GM21737 (cell line): ENCODE data around the gene PI16.
"Not testable (repeated sequence)": the region's sequence is repeated elsewhere in the genome, so short reads cannot be mapped to it uniquely, and the experiment has no call there.

Experiments
- ATAC-seq: cut with Tn5 transposase; IDR thresholded peaks from one replicate; pipeline ENCODE4 v1.9.1; 2021; ENCODE audit warnings: mild to moderate bottlenecking, moderate library complexity; ENCODE audit not compliant: unreplicated experiment

PI16 gene

DNA sequence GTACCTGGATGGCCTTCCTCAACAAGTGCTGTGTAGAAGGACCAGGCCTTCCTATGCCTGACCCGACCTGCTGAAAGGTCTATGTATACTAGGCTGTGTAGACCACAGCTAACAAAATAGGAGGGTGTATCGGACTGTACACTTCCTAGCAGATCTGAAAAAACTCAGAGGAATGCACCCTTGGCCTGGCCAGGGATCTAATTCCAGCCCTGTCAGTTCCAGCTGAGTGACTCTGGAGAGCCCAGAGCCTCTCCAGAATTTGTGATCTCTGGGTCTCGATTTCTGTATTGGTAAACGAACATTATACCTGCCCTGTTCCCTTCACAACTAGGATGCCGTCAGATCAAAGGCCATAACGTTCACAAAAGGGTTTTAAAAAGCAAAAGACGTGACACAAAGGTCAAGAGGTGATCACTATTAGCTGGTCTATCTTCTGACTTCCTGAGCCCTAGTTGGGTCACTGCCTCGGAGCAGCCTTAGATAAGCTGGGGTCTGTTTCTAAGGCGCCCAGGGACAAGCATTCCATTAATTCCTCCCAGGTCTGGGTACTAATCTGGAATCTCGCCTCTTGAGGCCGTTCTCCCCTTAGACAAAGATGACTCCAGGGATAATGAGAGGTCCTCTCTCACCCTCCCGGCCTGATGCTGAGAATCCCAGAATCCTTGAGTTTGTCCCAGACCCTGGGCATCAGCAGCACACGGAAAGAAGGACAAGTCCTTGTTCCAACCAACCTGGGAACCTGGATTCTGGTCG, 17.6 kb downstream of the PI16 start:
- ATAC-seq: no peak

DNA sequence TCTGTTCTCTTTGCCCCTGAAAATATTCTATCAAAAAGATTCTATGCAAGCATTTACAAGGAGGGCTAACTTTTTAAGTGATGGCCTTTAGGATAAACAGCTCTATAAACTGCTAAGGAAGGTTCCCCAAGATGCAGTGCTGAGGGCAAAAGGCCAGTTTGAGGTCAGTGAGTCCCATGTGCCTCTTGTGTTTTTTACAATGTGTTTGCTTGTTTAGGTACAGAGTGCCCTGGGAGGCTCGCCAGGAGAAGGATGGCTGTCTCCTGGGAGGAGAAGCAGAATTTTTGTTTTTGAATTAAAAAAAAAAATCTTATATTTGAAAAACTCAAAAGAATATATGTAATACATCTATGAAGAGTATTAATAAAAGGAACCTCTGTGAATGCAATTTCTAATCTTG, 18.7 kb downstream of the PI16 start:
- ATAC-seq: no peak

DNA sequence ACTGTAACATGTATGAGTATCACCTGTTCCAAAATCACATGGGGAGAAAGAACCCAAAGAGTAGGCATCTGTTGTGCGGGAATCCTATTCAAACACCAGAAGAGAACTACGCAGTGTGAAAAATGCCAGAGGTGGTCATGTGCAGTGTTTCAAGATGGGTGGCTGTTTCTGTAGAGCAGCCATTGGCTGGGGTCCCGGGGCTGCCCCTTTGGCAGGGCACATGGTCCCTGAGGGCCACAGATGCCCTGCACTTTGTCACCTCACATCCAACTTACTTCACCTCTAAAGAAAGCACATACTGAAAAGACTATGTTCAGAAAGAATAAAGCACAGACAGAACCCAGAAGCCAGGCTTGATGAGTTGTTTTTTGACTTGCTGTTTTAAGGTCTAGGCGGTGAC, 19.1 kb downstream of the PI16 start:
- no peak for ATAC-seq

DNA sequence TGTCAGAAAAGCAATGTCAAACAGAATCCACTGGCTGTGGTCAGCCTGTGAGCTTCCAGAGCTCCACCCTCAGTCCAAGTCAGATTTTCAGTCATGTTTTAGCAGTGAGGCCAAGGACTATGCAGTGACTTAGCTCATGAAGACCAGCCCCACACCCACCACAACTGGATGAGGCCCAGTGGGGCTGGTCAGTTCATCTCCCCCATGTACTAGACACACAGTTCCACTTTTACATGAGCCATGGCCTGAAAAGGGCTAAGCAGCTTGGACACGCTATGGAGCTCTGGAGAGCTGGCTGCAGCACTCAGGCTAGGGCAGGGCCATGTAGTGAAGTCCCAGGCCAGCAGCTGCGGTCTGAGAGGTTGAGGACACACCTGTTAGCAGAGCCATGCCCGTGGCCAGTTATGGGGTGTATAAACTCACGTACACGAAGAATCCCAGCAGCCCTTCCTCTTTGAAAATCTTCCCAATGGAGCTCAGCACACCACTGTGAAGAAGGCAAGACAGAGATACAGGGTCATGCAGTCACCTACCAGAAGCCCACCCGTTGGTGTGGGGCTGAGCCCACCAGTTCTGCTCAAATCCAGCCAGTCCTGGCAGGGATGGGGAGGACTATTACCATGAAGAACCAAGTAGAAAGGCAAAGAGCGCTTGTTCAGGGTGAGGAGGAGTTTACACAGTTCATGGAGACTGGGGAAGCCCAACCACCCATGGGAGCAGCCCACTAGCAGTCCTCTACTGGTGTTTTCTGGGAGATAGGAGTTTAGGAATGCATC, 20.9 kb downstream of the PI16 start:
- no peak for ATAC-seq

DNA sequence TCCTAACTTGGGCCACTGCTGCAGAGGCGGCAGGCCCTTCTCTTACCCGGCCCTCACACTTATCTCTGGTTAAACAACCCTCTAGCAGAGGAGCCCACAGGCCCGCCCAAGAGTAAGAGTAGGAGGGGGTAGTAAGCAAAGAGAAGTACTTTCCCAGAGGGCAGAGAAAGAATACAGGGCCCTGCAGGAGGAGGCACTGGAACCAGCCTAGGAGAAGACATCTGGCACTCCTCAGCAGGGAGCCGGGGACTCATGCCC, 21.4 kb downstream of the PI16 start:
- ATAC-seq: no peak

DNA sequence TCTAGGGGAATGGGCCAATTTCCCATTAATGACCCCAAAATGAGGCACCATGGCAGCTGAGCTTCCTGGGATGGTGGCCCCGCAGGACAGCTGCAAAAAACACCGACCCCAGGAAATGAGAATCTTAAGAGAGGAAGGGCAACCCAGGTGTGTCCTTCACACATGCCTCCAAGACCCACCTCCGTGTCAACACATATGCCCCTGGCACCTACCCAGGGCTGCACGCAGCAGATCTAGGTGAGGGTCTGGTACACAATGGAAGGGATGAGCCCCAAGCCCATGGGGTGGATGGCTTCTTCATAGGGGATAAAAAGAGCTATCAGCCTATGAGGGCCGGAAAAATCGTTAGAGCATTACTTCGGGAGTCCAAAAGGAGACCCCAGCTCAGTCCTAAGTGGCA, 22.0 kb downstream of the PI16 start:
- no peak for ATAC-seq

DNA sequence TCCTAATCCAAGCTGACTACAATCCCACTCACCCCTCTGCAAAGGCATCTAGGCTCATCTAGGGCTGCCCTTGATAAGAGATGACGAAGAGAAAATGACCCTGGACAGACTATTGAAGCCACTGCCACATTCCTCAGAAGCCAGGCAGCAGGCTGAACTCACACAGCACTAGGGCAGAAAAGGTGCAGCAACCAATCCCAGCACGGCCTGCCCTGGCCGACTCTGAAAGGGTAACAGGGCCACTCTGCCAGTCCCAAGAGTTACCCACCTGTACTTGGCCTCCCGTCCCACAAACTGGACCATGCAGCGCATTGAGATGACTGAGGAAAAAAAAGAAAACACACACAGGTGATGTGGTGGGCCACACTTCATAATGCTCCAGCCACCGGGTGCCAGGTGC, 22.4 kb downstream of the PI16 start:
- ATAC-seq: no peak

DNA sequence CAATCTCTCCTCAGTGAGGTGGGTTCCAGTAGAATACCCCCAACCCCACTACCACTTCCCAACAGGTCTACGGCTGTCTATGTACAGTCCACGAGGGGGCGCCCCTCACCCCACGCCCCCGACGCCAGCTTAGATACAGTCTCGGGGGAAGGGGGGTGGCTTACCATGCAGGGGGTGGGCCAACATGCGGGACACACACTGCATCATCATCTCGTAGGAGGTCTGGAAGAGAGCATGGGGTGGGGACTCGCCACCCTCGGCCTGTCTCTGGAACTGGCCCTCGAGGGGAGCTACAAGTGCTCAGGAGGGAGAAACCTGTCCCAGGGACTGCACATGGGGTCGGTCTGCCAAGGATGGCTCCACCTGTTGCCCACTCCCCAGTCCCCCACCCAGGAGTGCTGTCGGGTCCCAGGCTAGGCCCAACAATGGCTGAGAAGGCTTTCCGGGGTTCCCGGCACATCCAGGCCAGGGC, 23.0 kb downstream of the PI16 start:
- no peak for ATAC-seq

DNA sequence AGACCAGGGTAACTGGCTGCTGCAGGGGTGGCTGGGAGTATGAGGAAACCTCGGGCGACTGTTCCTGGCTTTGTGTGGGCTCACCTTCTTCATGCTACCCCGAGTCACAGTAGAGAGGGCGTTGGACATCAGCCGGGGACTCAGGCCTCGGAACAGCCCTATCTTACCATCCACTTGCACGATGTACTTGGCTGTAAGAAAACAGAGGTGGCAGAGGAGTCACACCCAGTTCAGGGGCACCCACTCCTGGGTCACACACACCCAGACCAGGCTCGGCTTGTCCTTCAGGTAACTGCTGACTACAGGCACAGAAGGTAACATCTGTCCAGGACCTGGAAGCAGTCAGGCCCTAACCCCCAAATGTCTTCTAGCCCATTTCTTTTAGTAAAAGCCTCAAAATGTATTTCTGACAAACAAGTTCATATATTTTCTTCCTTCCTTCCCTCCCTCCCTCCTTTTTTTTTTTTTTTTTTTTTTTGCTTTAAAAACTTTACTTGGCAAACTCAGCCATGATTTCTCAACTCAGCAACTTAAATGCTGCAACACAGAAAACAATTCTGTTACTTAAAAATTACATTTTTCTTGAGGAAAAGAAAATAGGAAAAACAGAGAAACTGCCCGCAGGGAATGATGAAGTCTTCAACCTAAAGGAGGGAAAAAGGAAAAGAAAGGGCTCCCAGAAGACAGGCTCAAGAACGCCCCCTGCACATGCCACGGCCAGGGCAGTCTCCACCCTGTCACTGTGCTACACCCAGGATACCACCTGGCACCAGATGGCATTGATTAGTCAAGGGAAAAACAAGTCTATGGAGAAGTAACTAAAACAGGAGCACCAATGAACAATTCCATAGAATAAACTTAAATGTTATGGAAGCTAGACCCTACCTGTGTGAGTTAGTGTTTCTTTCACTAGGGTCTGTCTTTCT, 24.1 kb downstream of the PI16 start:
- no peak for ATAC-seq

DNA sequence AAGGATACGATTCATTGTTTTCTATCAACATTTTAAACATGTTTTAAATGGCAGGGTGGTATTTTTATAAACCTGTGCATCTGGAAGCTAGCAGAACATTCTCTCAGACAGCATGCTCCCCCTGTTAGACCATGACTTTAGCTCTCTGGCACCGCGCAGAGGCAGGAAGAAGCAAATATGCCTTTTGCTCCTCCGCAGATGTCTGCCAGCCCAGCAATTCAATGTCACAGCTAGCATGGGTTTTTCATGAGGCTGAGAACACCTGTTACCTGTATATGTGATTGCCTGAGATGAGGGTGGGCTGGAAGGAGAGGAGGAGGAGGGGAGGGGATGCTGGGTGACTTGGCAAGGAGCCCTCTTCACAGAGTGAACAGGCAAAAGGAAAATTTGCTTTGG, 24.8 kb downstream of the PI16 start:
- no peak for ATAC-seq

DNA sequence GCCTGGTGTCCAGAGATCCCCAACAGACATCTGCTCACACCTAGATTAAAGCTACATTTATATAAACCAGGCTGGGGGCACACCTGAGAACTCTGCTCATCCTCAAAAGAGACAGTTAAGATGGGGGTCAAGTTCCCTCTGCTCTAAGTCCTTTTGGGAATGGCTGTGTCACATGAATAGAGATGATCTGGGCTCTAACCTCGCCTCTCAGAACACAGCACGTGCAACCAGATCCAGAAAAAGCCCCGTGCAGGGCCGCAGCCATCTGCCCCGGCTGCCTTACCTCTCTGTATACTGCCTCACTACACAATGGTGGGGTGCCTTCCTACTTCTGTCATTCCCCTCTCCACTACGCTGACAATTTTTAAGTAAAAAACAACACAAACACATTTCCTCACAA, 25.6 kb downstream of the PI16 start:
- ATAC-seq: no peak

DNA sequence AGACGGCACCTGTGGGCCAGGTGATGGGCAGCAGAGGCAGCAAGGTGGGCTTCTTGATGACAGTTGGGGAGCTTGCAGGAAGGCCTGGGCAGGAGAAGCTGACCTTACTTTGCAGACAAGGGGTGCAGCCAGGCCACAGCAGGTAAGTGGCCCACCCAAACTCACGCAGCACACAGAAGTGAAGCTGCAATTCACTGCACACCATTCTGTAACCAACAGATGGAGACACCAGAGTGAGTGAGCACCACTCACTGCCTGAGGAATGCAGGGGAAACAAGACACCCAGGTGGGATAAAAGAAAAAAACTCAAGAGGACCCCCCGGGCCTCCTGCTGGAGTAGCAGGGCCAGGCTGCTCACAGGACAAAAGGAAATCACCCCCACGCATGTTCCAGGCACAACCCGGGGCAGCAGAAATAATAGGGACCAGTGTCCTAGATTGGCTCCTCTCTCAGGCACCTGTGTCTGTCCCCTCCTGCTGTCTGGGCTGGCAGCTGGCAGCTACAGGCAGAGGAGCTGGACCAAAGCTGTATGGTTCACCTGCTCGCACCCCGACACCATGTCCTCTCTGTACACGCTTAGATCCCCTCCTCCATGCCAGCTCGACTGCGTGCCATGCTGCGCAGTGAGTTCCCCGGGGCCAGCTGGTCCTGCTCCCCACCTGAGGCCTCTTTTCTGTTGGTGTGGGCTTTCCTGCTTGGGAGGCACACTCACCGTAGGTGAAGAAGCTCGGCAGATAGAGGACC, 26.5 kb downstream of the PI16 start:
- no peak for ATAC-seq

DNA sequence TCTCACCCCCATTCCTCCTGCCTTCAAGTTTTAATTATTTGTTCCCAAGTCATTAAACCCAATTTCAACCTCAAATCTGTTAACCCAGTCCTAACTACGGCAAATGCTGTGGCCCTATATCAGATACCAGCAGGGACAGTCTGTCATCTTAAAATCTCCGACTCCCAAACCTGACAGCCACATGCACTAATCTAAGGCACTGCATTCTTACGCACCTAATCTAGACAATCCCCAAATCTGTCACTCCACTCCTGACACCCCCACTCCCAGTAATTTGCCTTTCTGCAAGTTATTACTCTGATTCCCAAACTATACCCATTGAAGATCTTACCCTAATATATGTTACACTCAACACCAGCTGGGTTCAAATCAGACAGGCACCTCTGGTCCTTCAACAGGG, 29.0 kb downstream of the PI16 start:
- no peak for ATAC-seq

DNA sequence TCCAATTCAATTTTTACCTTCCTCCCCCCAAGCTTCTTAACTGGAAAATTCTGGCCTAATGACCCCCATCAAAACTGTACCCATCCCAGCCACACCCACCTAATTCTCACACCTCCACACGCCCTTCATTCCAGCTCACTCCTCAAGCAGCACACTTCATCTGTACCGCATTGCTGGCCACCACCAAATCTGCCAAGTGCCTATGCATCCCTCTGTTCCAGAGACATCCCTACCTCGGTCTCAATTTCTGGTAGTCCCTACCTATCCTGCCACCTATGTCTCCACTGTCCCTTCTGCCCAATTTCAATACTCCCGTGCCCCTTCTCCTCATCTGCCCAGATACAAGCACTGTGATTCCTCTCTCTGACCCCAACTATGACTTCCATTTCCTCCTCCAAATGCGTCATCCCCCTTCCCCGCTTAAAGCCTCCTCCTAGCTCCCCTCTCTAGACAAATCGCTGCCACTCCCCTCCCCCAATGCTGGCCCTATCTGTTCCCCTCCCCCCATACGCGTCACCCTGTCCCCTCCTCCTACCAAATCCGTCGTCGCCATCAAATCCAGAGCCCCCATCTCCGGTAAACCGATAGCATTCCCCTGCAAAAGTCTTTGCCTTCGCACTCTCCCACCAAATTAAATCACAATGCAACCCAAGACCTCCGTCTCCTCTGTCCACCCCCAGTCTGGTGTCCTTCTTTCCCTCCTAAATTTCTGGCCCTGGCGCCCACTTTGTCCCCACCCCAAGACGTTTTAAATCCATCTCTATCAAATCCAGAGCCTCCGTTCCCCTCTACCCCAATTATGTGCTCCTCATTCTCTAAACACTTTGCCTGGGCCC, 30.3 kb downstream of the PI16 start:
- ATAC-seq: no peak

DNA sequence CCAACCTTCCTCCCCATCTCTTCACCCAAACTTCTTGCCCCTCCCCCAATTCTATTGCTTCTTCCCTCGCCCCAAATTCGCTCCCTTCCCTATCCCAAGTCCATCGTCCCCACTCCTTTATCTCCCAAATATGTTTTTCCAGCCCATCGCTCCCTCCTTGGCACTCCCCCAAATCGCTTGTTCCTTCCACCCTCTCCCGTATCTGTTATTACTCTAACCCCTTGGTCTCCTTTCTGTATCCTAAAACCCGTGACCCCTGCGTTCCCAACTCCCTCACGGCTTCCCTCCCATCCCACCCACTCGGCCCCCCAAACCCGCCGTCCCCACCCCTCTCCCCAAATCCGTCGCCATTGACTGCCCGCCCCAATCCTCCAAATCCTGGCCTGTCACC, 30.9 kb downstream of the PI16 start:
- no peak for ATAC-seq

DNA sequence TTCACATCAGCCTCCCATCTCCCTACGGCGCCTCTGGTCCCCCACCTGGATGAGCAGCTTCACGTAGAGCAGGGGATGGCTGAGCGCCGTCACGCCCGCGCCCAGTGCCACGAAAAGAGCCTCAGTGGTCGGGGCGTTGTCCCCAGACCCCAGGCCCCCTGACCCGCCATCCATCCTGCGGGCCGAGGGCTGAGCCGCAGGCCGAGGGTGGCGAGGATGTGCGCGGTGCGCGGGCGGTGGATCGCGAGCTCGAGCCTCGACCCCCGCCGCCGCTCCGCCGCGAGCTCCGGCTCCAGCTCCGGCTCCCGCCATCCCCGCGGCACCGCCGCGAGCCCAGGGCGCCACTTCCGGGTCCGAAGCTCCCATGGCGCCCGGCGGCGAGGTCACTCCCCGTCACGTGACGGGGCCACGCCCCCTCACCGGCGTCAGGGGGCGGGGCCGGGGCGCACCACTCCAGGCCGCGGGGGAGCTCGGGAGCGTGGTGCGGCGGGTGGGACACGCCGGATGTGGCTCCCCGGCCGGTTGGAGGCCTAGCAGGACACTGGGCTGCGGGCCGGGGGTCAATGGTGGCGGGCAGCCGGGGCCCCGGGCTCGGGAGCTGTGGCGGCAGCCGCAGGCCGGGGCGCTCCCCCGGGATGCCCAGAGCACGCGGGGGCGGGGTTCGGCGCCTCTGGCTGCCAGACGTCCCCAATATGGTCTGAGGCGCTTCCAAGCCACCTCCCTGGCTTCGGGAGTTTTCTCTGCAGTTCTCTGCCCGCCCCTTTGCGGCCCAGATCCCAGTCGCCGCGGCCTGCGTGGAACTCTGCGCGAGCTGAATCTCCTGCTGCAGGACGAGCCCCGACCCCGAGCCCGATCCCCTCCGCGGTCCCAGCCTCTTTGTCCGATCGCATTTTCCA, 31.5 kb downstream of the PI16 start, which contains the start of gene MTCH1:
Gene MTCH1 (minus strand): TSS at position 389 of the 896 bp plus-strand sequence. CDS start 23 bp downstream, at position 366.
- peak; percentile 78 for ATAC-seq

DNA sequence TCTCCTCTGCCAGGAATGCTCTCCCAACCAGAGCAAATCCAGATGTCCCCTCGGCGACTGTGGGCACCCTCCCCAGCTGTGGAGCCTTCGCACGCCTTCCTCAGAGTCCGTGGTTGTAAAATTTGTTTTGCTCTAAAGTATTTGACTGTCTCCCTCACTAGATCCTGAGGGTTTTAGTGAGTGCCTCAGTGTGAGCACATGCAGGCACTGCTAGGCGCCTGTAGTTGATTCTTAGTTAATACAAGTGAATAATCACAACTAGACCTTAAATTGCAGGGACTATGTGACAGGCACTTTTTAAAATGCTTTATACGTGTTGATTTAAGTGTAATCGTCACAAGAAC, 32.1 kb downstream of the PI16 start:
- no peak for ATAC-seq

DNA sequence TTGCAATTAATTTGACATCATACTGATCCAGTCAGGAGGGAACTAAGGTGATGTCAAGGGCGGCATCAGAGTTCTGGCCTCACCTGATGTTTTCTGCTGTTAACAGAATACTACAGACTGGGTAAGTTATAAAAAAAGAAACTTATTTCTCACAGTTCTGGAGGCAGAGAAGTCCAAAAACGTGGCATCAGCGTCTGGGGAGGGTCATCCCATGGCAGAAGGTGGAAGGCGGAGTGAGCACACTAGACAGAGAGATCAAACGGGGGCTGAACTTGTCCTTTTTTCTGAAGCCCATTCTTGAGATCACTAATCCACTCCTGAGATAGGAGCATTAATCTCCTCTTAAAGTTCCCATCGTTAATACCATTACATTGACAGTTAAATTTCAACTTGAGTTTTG, 34.7 kb downstream of the PI16 start:
- ATAC-seq: no peak

DNA sequence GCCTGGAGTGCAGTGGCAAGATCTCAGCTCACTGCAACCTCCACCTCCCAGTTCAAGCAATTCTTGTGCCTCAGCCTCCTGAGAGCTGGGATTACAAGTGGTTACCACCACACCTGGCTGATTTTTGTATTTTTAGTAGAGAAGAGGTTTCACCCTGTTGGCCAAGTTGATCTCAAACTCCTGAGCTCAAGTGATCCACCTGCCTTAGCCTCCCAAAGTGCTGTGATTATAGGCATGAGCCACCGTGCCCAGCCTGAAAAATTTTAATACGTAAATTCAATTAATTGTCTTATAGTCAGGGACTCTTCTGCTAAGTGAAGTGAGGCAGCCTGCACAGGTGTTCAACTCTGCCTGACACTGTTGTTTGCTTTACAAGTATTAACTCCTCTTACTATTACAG, 35.9 kb downstream of the PI16 start:
- ATAC-seq: not testable (repeated sequence)
